Occipital lobe (tissue), 2 donors: ENCODE results near the gene CACNA2D3. TPM values are rescaled to one million over a fixed set of nuclear protein-coding genes. Genes with fewer than 3 reads are reported as not detected.

Source experiments
- DNase-seq: peaks from one replicate; lab custom pipeline; 2025; lab: John Stamatoyannopoulos, UW
- total RNA-seq: library from RNA; depleted of rRNA; stranded (reverse); fragments of >200 nt; gene quantifications from one replicate; pipeline ENCODE4 v1.2.3, GENCODE V29; 2014

CACNA2D3 gene
- total RNA-seq, 1 donor from 2014 or later = 11.2 TPM

DNA sequence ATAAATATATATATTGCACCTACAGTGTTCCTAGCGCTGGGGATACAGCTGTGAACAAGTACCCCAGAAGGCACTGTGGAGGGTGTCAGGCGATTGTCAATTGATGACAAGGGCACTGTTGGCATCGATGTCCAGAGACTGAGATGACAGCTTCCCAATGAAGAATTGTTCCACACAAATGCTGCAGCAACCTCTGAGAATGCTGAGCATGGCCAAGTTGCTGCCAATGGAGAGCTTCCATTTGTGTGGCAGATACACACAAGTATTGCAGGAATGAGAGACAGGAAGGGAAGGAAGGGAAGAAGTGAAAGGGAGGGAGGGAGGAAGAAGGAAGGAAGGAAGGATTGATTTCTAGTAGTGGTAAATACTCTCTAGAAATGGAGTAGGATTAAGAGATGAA, 783.6 kb downstream of the CACNA2D3 start:
- no peak for DNase-seq

DNA sequence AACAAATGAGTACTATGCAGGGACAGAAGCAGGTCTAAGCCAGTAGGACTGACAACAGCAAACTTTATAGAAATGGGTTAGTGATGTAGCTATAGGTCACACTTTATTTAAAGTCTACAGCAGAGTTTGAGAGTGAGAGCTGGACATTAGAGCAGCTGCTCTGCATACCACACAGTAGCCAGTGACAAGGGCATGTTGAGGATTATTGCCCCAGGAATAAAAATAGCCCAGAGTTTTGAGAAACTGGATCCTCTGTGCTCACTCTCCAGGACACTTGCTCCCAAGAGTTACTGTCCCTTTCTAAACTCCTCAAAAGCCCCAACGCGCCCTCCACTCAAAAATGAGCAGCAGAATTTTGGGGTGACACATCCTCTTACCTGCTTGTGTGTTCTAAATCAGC, 784.4 kb downstream of the CACNA2D3 start:
- DNase-seq = no peak

DNA sequence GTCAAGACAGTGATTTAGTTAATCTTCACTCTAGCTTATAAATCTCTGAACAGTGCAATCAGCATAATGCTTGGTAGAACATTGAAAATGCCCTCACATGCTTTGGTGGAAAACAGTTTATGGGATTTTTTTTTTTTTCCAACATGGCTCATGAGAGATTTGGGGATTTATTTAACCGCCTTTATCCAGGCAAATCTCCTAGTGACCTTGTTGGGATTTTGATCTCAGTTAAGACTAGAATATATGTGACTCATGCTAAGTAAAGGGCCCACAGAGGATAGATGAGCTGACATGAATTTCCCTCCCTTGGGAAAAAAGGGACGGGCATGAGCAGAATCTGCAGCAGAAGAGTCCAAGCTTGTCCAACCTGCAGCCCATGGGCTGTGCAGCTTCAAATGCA, 786.8 kb downstream of the CACNA2D3 start:
- DNase-seq = no peak

DNA sequence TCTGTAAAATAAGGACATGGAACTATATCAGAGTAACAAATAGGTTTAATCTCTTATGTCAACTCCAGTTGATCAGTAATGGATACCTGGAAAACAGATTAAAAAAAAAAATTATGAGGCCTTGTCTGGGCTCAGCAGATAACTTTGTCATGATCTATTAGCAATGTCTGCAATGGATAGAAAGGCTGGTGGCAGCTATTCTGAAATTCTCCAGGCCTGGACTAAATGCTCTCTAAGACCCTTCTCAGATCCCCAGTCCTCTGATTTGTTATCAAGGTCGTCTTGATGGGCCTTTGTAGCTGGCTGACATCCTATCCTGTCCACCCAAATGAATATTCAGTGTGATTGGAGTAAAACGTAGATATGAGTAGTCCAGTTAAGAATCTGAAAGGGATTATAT, 791.8 kb downstream of the CACNA2D3 start:
- DNase-seq = no peak

DNA sequence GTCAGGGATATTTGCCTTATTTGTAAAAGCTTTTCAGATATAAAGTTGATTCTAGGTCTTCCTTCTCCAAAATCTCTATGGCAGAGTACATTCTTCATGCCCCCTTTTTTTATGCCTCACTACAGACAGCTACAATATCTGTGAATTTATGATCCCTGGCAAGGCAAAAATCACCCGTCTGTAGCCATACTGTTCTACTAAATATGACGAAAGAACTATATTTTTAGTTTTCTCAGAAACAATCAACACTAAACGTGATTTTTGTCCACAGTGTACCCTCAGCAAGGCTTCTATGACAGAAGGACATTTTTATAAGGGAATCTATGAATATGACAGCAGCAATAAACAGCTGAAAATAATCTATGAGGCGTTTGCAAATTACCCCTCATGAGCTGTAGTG, 792.8 kb downstream of the CACNA2D3 start:
- no peak for DNase-seq

DNA sequence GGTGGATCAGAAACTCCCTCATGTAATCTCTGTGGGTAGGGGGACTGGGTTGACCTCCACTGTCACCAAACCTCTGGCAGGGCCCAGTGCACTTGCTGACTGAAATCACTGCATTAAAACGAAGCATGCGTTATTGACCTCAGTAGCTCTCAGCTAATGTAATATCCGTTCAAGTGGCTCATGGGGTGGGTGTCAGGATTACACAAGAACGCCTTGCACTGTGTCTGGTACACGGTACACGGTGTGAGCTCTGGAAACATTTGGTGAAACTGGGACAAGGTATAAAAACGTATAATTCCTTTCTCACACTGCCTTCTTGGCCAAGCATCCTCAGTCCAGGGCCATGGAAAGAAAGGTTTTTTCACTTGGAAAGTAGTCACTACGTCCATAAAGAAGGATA, 793.6 kb downstream of the CACNA2D3 start:
- DNase-seq = no peak

DNA sequence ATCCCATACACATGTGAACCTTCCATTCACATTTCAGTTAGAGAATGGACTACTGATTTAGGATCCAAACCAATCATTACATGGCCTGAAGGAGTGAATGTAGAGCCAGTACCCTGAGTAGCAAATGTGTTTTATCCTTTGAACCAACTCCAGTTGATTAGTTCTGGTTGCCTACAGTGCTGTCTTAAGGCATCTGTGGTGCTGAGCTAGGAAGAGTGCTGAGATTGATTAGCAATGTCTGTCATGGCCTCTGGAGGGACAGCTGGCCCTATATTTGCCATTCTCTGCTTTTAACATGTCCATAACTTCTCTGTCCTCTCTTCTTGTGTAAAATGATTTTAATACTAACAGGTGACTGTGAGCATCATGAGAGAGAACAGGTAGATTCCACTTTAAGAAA, 794.4 kb downstream of the CACNA2D3 start:
- DNase-seq = no peak

DNA sequence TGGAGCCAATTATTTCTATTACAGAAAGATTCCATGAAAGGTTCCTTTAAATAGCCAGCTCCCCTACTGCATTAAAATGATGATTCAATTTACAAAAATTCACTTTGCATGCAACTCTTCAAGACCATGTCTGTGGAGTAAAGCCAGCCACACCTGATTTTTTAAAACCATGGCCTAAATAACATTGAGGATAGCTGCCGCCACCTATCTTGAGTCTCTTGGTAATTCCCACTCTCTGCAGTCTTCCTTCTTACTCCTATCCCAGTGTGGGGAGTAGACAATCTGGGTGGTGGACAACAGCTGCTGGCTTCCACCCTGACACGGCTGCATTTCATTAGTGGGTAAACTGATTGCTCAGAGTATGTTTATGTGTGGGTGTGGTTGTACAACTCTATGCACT, 794.8 kb downstream of the CACNA2D3 start:
- no peak for DNase-seq

DNA sequence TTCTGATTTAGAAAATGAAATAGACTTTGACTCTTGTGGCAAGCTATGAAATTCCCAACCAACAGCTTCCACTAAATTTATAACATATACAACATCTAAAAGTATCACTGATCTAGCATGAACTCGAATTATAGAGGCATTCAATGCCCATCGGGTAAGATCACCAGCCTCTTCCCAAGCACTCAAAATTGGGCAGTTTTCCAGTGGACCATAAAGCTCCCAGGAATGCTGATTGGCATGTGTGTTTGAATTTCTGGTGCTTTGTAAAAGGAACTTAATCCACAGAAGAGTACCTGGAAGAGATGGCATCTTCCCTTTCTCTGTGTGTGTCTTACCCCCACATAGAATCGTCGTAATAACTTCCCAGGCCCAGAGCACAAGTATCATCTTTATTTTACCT, 795.5 kb downstream of the CACNA2D3 start:
- DNase-seq = no peak

DNA sequence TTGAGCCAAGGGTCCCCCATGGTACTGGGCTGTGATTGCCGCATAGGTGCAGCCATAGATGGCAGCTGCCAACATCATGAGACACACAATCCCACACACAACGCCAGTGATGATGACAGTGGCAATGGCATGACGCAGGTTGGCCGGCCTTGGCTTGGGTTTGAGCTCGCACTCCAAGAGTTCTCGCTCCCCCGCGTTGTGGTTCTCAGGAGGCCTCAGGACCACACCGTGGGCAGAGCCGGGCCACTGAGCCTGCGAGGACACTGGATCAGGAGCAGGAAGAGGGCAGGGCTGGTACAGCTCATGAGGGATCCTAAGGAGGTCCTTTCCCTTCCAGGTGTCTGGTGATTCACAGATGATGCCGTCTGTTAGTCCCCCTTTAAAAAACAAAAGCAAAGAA, 796.2 kb downstream of the CACNA2D3 start:
- DNase-seq = no peak

DNA sequence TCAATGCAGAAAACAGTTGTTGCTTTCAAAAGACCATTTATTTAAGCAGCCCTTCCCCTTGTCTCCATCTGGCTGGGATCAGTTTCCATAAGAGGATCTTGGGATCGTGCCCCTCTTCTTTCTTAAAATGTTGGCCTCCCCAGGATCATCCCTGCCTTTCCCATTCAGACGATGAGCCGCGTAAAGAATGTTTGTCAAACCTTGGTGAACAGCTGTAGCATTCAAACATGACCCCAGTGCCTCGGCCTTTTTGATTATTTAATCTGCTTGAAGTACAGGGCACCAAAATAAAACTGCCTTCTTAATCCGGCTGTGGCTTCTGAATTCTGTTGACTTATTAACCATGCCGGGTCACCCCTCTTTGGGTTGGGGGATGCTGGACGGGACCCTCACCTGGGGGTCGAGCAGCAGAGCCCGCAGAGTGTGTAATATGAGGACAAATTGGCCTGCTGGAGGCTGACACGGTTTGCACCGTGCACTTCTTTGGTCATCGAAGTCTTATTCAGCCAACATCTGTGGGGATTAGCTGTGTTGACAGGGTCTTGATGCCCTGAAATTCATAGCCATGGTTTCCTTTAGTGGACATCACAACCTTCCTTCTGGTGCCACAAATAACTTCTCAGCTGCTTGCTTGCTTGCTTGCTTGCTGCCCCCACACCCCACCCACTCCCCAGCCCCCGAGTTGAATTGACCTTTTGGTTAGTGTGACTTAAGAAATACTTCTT, 805.9 kb downstream of the CACNA2D3 start, which contains the start of gene LRTM1:
TSS of gene LRTM1 (minus strand) at position 14 of the 725 bp plus-strand sequence. CDS start 148 bp downstream, outside the sequence.
- DNase-seq = no peak

DNA sequence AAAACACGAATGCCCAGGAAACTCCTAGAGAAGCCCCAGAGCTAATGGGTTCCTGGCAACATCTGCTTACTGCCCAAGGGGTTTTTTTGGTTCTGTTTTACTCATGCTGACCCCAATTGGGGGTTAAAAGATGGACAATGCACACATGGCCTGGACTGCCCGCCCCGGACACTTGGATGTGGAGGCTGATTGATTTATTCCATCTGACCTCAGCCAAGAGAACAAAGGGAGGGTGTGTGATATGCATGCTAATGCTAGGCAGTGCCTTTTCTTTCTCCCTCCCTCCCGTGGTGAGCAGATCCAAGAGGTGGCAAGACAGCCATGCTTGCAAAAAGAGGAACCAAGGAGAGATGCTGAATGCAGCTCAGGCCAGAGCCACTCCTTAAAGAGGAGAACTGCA, 808.8 kb downstream of the CACNA2D3 start:
- DNase-seq = peak; percentile 13

DNA sequence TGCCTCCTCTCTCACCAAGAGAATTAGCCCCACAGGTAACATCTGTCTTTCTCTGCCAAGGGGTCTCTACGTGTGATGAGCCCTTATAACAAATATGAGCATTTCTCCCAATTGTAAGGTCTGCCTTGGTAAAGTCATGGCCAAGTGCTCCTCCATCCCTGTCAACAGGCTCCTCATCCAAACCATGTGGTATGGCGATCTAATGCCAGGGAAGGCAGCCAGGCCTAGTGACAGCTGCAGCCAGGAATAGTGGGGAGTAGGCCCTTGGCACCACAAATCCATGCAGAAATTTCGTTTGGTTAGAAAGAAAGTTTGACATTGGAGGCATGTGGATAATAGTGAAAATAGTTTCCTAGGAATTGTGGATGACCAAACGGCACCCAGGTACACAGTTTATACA, 810.3 kb downstream of the CACNA2D3 start:
- peak; percentile 11 for DNase-seq

DNA sequence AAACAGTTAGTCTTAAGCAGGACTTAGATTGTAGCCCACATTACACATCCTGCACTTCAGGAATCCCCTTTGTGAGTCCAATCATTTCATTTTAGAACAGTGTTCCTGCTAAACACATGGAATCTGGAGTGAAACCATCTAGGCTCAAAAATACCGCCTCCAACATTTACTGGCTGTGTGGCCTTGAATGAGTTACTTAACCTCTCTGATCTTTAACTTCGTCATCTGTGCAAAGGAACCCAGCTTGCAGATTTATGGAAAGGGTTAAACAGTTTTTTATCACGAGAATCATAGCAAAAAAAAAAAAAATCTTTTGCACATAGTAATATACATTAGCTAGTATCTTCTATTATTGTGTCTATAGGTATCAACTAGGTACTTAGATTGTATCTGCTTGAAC, 813.5 kb downstream of the CACNA2D3 start:
- no peak for DNase-seq

DNA sequence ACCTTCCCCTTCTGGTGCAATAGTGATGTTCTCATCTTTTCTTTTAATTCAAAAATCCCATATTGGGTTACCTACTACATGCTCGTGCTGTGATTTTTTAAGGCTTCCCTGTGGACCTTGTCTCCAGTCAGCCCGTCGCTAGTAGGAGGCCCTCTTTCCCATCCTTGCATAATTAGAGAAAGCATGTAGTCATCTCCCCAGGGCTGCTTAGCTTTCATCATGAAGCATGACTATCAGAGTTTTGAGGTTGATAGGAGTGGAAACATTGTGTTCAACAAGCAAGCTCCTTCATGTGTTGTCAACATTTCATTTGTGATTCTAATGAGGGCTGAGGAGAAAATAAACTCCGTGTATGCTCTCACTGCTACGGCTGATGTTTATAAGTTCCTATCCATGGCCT, 814.2 kb downstream of the CACNA2D3 start:
- no peak for DNase-seq

DNA sequence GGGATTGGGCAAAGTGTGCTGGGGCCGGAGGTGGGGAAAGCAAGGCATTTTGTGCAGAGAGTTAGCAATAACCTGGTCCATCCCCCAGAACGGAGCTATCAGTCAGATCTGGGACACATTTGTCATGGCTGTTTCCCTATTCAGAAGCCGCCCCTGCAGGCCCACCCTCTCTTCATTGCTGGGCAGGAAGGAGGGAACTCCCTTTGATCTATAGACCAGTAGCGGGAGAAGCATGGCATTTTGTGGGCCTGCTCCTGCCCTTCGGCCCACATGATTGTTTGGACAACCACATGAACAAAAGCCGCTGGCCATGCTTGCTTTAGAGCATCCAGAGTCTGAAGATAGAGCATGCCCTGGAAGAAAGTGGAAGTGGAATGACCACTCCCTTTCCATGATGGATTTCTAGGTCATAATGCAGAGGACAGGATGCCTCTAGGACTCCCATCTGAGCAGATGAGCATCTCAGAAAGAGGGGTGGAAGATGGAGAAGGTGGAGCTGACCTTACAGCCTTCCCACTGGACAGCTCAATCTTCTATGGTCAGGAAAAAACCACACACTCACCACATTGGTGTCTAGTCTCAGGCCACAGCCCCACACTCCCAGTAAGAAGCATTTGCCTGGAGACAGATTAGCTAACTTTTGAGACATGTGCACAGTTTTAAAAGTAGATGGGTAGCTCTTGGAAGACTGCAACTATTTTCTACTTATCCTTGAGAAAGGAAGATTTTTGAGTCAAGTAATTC, 817.4 kb downstream of the CACNA2D3 start:
- no peak for DNase-seq

DNA sequence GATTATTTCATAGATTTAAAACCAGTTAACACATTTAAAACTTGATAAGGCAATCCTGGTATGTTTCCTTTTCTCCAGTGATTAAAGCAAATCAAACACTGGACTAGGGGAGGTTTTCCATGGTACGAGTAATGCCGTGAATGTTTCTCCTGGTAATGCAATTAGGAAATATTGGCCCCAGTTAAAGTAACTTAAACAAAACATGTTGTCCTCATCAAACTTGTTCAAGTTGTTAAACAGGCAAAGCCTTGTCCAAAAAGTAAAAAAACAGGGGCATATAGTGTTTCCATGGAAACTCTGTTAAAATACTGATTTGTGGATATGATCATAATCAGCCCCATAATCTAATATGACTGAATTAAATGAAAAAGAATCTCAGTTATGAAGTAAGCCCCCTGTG, 818.6 kb downstream of the CACNA2D3 start:
- no peak for DNase-seq

DNA sequence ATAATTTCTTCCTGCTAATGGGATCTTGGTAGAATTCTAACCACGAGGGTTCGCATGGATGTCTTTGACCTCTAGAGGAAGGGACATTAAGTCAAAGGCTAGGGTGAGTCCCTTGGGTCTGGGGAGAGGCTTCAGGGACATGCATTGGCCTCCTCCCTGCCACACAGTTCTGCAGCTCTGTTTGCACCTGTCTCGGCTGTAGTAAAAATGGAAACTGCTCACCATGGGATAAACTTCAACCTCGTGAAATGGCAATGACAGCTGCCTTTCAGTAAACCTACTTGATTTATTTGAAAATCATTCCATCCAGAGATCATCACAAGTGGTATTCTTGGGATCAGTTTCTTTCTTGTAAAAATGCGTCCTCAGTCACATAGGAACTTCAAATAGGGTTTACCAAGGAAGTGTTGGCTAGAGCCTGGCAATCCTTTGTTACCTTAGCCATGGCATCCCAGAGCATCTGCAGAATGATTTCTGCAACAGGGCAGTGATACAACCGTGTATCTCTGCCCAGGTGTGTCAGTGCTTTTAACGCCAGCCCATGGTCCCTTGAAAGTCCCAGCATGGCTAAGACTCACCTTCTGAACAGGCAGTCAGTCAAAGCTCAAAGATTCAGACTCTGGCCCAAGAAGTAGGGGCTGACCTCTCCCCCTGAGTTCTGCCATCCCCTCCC, 819.5 kb downstream of the CACNA2D3 start:
- no peak for DNase-seq

DNA sequence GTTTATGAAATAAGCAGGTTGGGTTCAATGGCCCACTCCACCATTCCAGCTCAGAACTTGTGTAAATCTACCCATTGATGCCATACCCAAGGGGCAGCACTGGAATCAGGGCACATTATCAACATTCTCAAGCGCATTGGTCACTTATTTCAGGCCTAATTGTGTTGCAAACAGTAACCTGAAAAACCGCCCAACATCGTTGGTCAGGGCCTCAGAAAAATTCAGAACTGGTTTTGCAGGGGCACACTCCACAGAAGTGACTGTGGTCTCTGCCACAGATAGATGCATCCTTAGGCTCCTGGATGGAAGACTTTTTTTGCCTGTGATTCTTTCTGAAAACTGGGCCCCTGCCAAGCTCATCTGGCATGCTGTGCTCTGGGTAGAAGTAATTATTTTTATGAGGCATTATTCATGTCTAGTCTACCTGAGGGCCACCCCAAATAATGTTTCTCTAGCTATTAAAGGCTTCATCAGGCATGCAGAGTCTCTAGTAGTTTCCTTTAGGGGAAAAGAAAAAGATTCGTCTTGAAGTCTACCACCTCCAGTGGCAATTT, 827.2 kb downstream of the CACNA2D3 start:
- no peak for DNase-seq

DNA sequence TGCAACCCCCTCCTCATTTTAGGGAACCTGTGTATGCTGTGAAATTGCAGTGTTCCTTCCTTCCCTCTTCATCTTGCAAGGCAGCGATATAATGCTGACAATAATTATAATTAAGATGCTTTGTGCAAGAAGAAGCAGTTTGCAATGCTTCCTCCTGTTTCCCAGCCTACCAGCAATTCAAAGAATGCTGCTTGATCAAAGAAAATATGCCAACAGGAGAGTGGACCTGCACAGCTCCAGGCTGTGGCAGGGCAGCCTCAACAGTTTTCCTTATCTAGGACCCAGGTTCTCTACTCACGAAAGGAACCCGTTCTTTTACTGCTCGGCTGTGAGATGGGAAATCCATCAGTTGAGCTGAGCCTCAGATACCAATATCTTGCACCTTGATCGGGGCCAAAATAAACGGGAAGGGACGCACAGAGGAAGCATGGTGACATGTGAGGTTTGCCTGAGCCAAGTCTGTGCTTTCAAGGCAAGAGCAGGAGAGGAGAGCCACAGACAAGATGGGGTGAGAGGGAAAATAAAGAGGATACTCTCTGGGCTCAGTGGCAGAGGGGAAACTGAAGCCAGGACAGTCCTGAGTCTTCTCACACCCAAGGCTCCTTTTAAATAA, 828.1 kb downstream of the CACNA2D3 start:
- DNase-seq = no peak

DNA sequence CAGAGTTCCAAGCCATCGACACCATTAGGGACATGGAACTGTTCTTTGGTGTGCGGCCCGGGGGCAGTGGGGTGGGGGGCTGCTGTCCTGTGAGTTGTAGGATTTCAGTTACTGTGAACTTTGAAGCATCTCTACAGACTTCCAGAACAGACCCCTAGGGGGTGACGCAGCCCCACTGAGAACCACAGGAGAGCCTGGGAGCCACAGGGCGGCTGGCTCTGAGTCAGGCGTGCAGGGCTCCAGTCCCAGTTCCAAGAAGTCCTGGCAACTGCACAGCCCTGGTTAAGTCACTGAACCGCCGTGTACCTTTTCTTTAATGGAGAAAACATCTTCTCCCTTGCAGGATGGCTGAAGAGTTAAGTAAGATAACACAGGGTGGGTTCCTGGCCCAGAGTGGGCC, 829.1 kb downstream of the CACNA2D3 start:
- peak; percentile 5 for DNase-seq

DNA sequence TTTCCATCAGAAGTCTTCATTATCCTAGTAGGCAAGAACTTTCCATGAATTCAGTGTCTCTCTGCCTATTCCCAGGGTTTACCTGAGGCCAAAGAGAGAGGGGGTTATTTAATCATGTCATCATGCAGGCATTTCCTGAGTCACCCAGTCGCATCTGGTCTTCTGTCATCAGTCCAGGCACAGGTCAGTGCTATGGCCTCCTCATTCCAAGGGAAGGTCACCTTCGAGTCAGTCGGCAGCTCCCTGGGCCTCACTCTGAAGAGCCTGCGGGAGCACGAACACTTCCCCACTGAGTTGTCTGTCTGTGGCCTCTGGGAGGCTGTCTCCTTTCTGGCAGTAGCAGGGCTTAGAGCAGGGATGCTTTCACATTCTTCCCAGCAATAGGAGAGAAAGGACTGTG, 831.7 kb downstream of the CACNA2D3 start:
- DNase-seq = no peak
